Measurements from ENCODE around the gene NUP214.

Gene NUP214

GRCh38 chr9:131148276-131148675 is 22.9 kb downstream of the NUP214 start:
- Histone ChIP-seq H3K18ac (ENCODE audit: low read length) (no peak overlapping the region), H2BK5ac (ENCODE audit: low read depth, low read length, poor library complexity) (no peak overlapping the region), H4K12ac (ENCODE audit: low read depth, low read length) (no peak overlapping the region), H3K4me3 (ENCODE audit: low read depth, low read length) (no peak overlapping the region), H3K23ac (ENCODE audit: low read length) (no peak overlapping the region), H3K9me3 (ENCODE audit: insufficient read depth, low read depth, low read length) (peaks cover 2% of the 10 kb centered on the region), H3K4ac (ENCODE audit: low read depth, low read length) (no peak overlapping the region), H3K27me3 (ENCODE audit: insufficient read depth, low read length) (no peaks in the 10 kb centered on the region), H3K9ac (ENCODE audit: low read length) (no peak overlapping the region), H3K79me1 (ENCODE audit: low read length) (no peaks in the 10 kb centered on the region), H2AFZ (ENCODE audit: insufficient read depth, low read length, poor library complexity) (no peak overlapping the region), H2BK12ac (ENCODE audit: low read length) (no peak overlapping the region), H2BK120ac (ENCODE audit: insufficient read depth, low read length, poor library complexity) (no peak overlapping the region), H3K79me2 (ENCODE audit: control insufficient read depth, insufficient read depth, low read length, poor library complexity) (no peaks in the 10 kb centered on the region), H4K91ac (ENCODE audit: low read depth, low read length) (no peak overlapping the region), H2AK5ac (ENCODE audit: low read length) (no peak overlapping the region), H3K4me1 (ENCODE audit: control insufficient read depth in 1 of 2, insufficient read depth in 2 of 2, low read length in 2 of 2) (no peaks in the 10 kb centered on the region), H3K4me2 (ENCODE audit: low read length) (no peak overlapping the region), H3K27ac (ENCODE audit: low read depth, low read length) (no peak overlapping the region), H4K8ac (ENCODE audit: low read depth, low read length) (no peak overlapping the region), H3K14ac (ENCODE audit: low read length) (no peak overlapping the region), H3K36me3 (ENCODE audit: control insufficient read depth in 1 of 2, insufficient read depth in 2 of 2, low read length in 2 of 2) (peaks cover 28 to 59% of the 10 kb centered on the region in 2 experiments)
- no peak for DNase-seq
- WGBS (ENCODE audit: extremely low coverage, insufficient coverage, insufficient read length): no CpG with 5 or more reads among the region's 3 CpGs

- H3K4me3 ChIP-seq (ENCODE audit: low read depth, low read length): no peak overlapping the region
Observed at GRCh38 chr9:131148966-131149687, 23.7 kb downstream of the NUP214 start.

GRCh38 chr9:131149688-131150053 is 24.3 kb downstream of the NUP214 start:
- no peak overlapping the region for H3K4me2 ChIP-seq (ENCODE audit: low read length)
- no peak overlapping the region for H3K14ac ChIP-seq (ENCODE audit: low read length)
- no peak for DNase-seq
- H2BK12ac ChIP-seq (ENCODE audit: low read length): no peak overlapping the region
- no peak overlapping the region for H3K27ac ChIP-seq (ENCODE audit: low read depth, low read length)
- H3K4me1 ChIP-seq (ENCODE audit: control insufficient read depth in 1 of 2, insufficient read depth in 2 of 2, low read length in 2 of 2): no peaks in the 10 kb centered on the region
- H2AFZ ChIP-seq (ENCODE audit: insufficient read depth, low read length, poor library complexity): no peak overlapping the region
- H4K91ac ChIP-seq (ENCODE audit: low read depth, low read length): no peak overlapping the region
- H3K9me3 ChIP-seq (ENCODE audit: insufficient read depth, low read depth, low read length): peaks cover 2% of the 10 kb centered on the region
- no peak overlapping the region for H2AK5ac ChIP-seq (ENCODE audit: low read length)
- no peak overlapping the region for H4K12ac ChIP-seq (ENCODE audit: low read depth, low read length)
- H3K4me3 ChIP-seq (ENCODE audit: low read depth, low read length): no peak overlapping the region
- H4K8ac ChIP-seq (ENCODE audit: low read depth, low read length): no peak overlapping the region
- WGBS (ENCODE audit: extremely low coverage, insufficient coverage, insufficient read length): no CpG with 5 or more reads among the region's 5 CpGs
- H3K4ac ChIP-seq (ENCODE audit: low read depth, low read length): no peak overlapping the region
- no peaks in the 10 kb centered on the region for H3K79me2 ChIP-seq (ENCODE audit: control insufficient read depth, insufficient read depth, low read length, poor library complexity)
- no peaks in the 10 kb centered on the region for H3K79me1 ChIP-seq (ENCODE audit: low read length)
- no peaks in the 10 kb centered on the region for H3K27me3 ChIP-seq (ENCODE audit: insufficient read depth, low read length)
- H2BK120ac ChIP-seq (ENCODE audit: insufficient read depth, low read length, poor library complexity): no peak overlapping the region
- H3K36me3 ChIP-seq (ENCODE audit: control insufficient read depth in 1 of 2, insufficient read depth in 2 of 2, low read length in 2 of 2): peaks cover 27 to 64% of the 10 kb centered on the region in 2 experiments
- H2BK5ac ChIP-seq (ENCODE audit: low read depth, low read length, poor library complexity): no peak overlapping the region
- no peak overlapping the region for H3K9ac ChIP-seq (ENCODE audit: low read length)
- no peak overlapping the region for H3K18ac ChIP-seq (ENCODE audit: low read length)
- H3K23ac ChIP-seq (ENCODE audit: low read length): no peak overlapping the region

More at GRCh38 chr9:131148966-131149687, 23.7 kb downstream of the NUP214 start:
- H3K4ac ChIP-seq (ENCODE audit: low read depth, low read length): no peak overlapping the region
- H3K36me3 ChIP-seq (ENCODE audit: control insufficient read depth in 1 of 2, insufficient read depth in 2 of 2, low read length in 2 of 2): peaks cover 28 to 64% of the 10 kb centered on the region in 2 experiments
- no peak overlapping the region for H3K27ac ChIP-seq (ENCODE audit: low read depth, low read length)
- H2AFZ ChIP-seq (ENCODE audit: insufficient read depth, low read length, poor library complexity): no peak overlapping the region
- H3K9me3 ChIP-seq (ENCODE audit: insufficient read depth, low read depth, low read length): peaks cover 2% of the 10 kb centered on the region
- H3K27me3 ChIP-seq (ENCODE audit: insufficient read depth, low read length): no peaks in the 10 kb centered on the region
- no peaks in the 10 kb centered on the region for H3K4me1 ChIP-seq (ENCODE audit: control insufficient read depth in 1 of 2, insufficient read depth in 2 of 2, low read length in 2 of 2)
- no peak overlapping the region for H2AK5ac ChIP-seq (ENCODE audit: low read length)
- no peak overlapping the region for H3K4me2 ChIP-seq (ENCODE audit: low read length)
- no peak overlapping the region for H4K91ac ChIP-seq (ENCODE audit: low read depth, low read length)
- H4K12ac ChIP-seq (ENCODE audit: low read depth, low read length): no peak overlapping the region
- H3K23ac ChIP-seq (ENCODE audit: low read length): peak overlapping the region; percentile 76
- H2BK12ac ChIP-seq (ENCODE audit: low read length): no peak overlapping the region
- no peak overlapping the region for H2BK120ac ChIP-seq (ENCODE audit: insufficient read depth, low read length, poor library complexity)
- H2BK5ac ChIP-seq (ENCODE audit: low read depth, low read length, poor library complexity): no peak overlapping the region
- no peak overlapping the region for H3K9ac ChIP-seq (ENCODE audit: low read length)
- H3K79me2 ChIP-seq (ENCODE audit: control insufficient read depth, insufficient read depth, low read length, poor library complexity): no peaks in the 10 kb centered on the region
- H3K14ac ChIP-seq (ENCODE audit: low read length): no peak overlapping the region
- no peaks in the 10 kb centered on the region for H3K79me1 ChIP-seq (ENCODE audit: low read length)
- no CpG with 5 or more reads among the region's 7 CpGs for WGBS (ENCODE audit: extremely low coverage, insufficient coverage, insufficient read length)
- H3K18ac ChIP-seq (ENCODE audit: low read length): no peak overlapping the region
- H4K8ac ChIP-seq (ENCODE audit: low read depth, low read length): no peak overlapping the region
- no peak for DNase-seq

GRCh38 chr9:131153595-131153994 is 28.2 kb downstream of the NUP214 start:
- Histone ChIP-seq H3K36me3 (ENCODE audit: control insufficient read depth in 1 of 2, insufficient read depth in 2 of 2, low read length in 2 of 2) (peaks cover 28 to 44% of the 10 kb centered on the region in 2 experiments), H3K4me1 (ENCODE audit: control insufficient read depth in 1 of 2, insufficient read depth in 2 of 2, low read length in 2 of 2) (no peaks in the 10 kb centered on the region), H2AFZ (ENCODE audit: insufficient read depth, low read length, poor library complexity) (no peak overlapping the region), H3K18ac (ENCODE audit: low read length) (no peak overlapping the region), H3K9me3 (ENCODE audit: insufficient read depth, low read depth, low read length) (no peaks in the 10 kb centered on the region), H2BK12ac (ENCODE audit: low read length) (no peak overlapping the region), H2AK5ac (ENCODE audit: low read length) (no peak overlapping the region), H4K12ac (ENCODE audit: low read depth, low read length) (no peak overlapping the region), H3K23ac (ENCODE audit: low read length) (no peak overlapping the region), H2BK120ac (ENCODE audit: insufficient read depth, low read length, poor library complexity) (no peak overlapping the region), H3K14ac (ENCODE audit: low read length) (no peak overlapping the region), H3K4me2 (ENCODE audit: low read length) (no peak overlapping the region), H3K79me2 (ENCODE audit: control insufficient read depth, insufficient read depth, low read length, poor library complexity) (no peaks in the 10 kb centered on the region), H2BK5ac (ENCODE audit: low read depth, low read length, poor library complexity) (no peak overlapping the region), H3K27ac (ENCODE audit: low read depth, low read length) (no peak overlapping the region), H4K91ac (ENCODE audit: low read depth, low read length) (no peak overlapping the region), H3K4me3 (ENCODE audit: low read depth, low read length) (no peak overlapping the region), H3K79me1 (ENCODE audit: low read length) (no peaks in the 10 kb centered on the region), H3K9ac (ENCODE audit: low read length) (no peak overlapping the region), H4K8ac (ENCODE audit: low read depth, low read length) (no peak overlapping the region), H3K4ac (ENCODE audit: low read depth, low read length) (no peak overlapping the region), H3K27me3 (ENCODE audit: insufficient read depth, low read length) (no peaks in the 10 kb centered on the region)
- no peak for DNase-seq
- no CpG with 5 or more reads among the region's 4 CpGs for WGBS (ENCODE audit: extremely low coverage, insufficient coverage, insufficient read length)
